Activated effector memory CD4-positive, alpha-beta T cell treated with anti-CD3 and anti-CD28 coated beads, Interleukin-2, amount 50 U/mL, for 16 hours (primary cell): ENCODE results near the gene MZT2A.
"Not testable (repeated sequence)": the region's sequence is repeated elsewhere in the genome, so short reads cannot be mapped to it uniquely, and the experiment has no call there.

Experiments used
- DNase-seq: peaks from one replicate; pipeline ENCODE4 v3.0.0-alpha.2; 2020

MZT2A gene

GRCh38 chr2:131445896-131446295 is 46.3 kb downstream of the MZT2A start:
- no peak for DNase-seq

GRCh38 chr2:131445515-131445797 is 46.7 kb downstream of the MZT2A start:
- DNase-seq, result not testable (repeated sequence)

DNA sequence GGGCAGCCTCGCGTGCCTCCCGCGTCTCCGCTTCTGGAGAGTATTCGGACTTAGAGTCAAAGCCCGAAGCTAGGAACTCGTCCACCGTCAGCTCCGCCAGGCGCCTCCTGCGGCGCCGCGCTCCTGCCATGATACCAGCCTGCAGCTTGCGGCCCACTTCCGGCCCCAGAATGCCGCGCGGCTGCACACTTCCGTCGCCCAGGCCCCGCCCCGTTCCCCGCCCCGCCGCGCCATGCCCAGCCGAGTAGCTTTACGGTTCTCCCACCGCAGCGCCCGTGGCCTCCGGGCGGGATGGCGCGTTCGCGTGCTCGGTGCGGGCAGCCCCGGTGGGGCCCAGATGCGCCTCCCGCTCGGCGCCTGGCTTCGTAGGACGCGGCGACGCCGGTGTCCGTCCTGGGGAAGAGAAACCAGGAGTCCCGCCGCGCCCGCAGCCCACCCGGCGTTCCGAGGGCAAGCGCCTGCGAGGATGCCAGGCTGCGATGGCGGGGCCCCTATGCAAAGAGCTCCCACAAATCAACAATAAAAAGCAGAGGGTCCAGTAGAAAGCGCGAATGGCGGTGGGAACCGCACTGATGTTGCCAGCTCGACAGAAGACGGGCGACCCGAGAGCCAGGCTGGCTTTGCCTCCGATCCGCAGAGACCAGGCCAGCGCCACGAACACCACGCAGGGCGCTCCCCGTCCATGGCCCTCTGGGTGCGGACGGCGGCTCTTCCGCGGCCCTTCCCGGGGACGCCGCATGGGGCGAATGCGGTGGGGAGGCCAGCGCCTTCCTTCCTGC is 47.3 kb downstream of the MZT2A start:
- DNase-seq, result not testable (repeated sequence)

- DNase-seq, result not testable (repeated sequence)
Measured at GRCh38 chr2:131440742-131441468, 51.3 kb downstream of the MZT2A start.
